Measurements from ENCODE around the gene SHROOM2.
"Not testable (repeated sequence)": the region's sequence is repeated elsewhere in the genome, so short reads cannot be mapped to it uniquely, and the experiment has no call there.

The SHROOM2 gene

DNA sequence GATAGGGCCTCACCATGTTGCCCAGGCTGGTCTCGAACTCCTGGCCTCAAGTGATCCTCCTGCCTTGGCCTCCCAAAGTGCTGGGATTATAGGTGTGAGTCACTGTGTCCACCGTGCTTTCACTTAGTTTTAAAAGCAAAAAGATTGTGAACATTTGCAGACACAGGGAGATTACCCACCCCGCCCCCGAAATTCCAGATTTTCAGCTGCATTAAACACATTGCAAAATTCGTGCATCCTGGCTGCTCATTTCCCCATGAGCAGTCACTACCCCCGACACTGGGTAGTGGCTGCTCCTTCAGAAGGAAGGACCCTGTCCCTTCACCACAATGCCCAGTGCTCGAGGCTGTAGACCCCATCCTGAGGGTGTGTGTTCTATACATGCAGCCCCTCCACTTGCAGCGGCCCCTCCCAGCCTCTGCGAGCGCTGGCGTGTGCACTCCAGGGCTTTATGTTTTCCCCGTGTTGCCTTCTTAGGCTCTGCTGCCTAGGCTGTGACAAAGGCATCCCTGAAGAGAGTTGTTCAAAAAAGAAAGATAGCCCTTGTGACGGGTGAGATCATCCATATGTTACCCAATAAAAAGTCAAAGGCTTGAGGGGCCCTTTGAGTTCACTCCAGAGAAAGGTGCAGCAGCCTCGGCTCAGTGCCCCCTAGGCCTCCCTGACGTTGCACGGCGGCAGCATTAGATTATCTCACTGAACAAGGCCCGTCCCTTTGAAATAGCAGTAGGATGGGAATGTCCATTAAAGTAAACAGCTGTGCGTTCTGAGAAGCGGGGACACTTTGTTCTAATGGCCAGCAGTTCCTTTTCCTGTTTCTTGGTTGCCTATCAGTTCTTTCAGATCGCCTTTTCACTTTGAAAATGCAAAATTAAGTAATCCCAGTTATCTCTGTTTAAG lies 71.6 kb downstream of the SHROOM2 start:
- Histone ChIP-seq H3K36me3 (ENCODE audit: insufficient read depth, low read length) (no peaks in the 10 kb centered on the region), H3K4me1 (ENCODE audit: control insufficient read depth, insufficient read depth, low read length, unreplicated experiment) (no peaks in the 10 kb centered on the region), H3K79me2 (ENCODE audit: control insufficient read depth, insufficient read depth, low read length, unreplicated experiment) (no peaks in the 10 kb centered on the region), H2AFZ (ENCODE audit: low read length, unreplicated experiment) (no peak overlapping the region), H3K27me3 (ENCODE audit: insufficient read depth, low read length) (peaks cover 33% of the 10 kb centered on the region), H3K4me3 (ENCODE audit: low read depth, low read length) (no peak overlapping the region), H3K27ac (ENCODE audit: low read depth, low read length) (no peak overlapping the region)

GRCh38 chrX:9858684-9859083 lies 72.5 kb downstream of the SHROOM2 start:
- H2AFZ ChIP-seq (ENCODE audit: low read length, unreplicated experiment); H3K36me3 ChIP-seq (ENCODE audit: insufficient read depth, low read length); H3K4me1 ChIP-seq (ENCODE audit: control insufficient read depth, insufficient read depth, low read length, unreplicated experiment); H3K27ac ChIP-seq (ENCODE audit: low read depth, low read length); H3K79me2 ChIP-seq (ENCODE audit: control insufficient read depth, insufficient read depth, low read length, unreplicated experiment); H3K4me3 ChIP-seq (ENCODE audit: low read depth, low read length): not testable (repeated sequence)
- peaks cover 25% of the 10 kb centered on the region for H3K27me3 ChIP-seq (ENCODE audit: insufficient read depth, low read length)

DNA sequence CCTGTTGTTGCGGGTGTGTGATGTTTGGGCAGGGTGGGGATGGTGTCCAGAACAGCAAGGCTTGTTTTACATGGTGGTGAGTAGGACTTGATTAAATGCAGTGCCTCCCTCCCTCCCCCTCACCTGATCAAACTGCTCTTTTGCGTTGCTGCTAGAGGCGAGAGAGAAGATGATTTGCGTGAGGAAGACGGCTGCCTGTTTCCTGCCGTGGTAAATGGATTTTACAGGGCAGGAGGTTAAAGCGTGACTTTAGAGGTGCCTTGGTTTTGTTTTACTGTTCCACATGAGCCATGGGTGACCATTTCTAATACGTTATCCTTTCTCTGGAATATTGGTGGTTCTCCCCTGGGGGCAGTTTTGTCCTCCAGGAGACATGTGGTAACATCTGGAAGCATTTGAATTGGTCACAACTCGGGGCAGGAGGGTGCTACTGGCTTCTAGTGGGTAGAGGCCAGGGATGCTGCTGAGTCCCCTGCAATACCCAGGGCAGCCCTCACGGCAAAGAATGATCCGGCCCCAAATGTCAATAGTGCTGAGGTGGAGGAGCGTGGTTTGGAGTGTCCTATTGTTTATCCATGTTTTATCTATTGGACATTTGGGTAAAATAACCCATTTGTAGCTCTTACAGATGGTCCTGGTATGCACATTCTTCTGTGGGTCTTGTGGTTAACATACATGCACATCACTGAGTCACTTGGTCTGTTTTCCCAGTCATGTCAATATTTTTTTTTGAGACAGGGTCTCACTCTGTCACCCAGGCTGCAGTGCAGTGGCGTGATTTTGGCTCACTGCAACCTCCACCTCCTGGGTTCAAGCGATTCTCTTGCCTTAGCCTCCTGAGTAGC lies 73.7 kb downstream of the SHROOM2 start:
- Histone ChIP-seq H3K4me3 (ENCODE audit: low read depth, low read length) (no peak overlapping the region), H3K79me2 (ENCODE audit: control insufficient read depth, insufficient read depth, low read length, unreplicated experiment) (no peaks in the 10 kb centered on the region), H3K36me3 (ENCODE audit: insufficient read depth, low read length) (no peaks in the 10 kb centered on the region), H3K27ac (ENCODE audit: low read depth, low read length) (no peak overlapping the region), H3K27me3 (ENCODE audit: insufficient read depth, low read length) (peaks cover 13% of the 10 kb centered on the region), H2AFZ (ENCODE audit: low read length, unreplicated experiment) (no peak overlapping the region), H3K4me1 (ENCODE audit: control insufficient read depth, insufficient read depth, low read length, unreplicated experiment) (no peaks in the 10 kb centered on the region)

DNA sequence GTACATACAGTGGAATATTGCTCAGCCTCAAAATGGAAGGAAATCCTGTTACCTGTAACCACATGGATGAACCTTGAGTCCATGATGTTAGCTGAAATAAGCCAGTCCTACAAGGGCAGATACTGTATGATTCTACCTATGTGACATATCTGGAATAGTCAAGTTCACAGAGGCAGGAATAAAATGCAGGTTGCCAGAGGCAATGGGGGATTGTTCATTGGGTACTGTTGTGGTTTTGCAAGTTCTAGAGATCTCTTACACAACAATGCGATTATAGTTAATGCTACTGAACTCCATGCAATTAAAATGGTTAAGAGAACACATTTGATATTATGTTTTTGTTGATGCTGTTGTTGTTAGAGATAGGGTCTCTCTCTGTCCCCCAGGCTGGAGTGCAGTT lies 74.6 kb downstream of the SHROOM2 start:
- no peak overlapping the region for H3K27ac ChIP-seq (ENCODE audit: low read depth, low read length)
- H3K79me2 ChIP-seq (ENCODE audit: control insufficient read depth, insufficient read depth, low read length, unreplicated experiment) = no peaks in the 10 kb centered on the region
- no peak overlapping the region for H2AFZ ChIP-seq (ENCODE audit: low read length, unreplicated experiment)
- no peaks in the 10 kb centered on the region for H3K4me1 ChIP-seq (ENCODE audit: control insufficient read depth, insufficient read depth, low read length, unreplicated experiment)
- peaks cover 7% of the 10 kb centered on the region for H3K27me3 ChIP-seq (ENCODE audit: insufficient read depth, low read length)
- no peak overlapping the region for H3K4me3 ChIP-seq (ENCODE audit: low read depth, low read length)
- H3K36me3 ChIP-seq (ENCODE audit: insufficient read depth, low read length) = no peaks in the 10 kb centered on the region

- H3K4me3 ChIP-seq (ENCODE audit: low read depth, low read length) = no peak overlapping the region
- no peaks in the 10 kb centered on the region for H3K36me3 ChIP-seq (ENCODE audit: insufficient read depth, low read length)
- H3K4me1 ChIP-seq (ENCODE audit: control insufficient read depth, insufficient read depth, low read length, unreplicated experiment) = peaks cover under 1% of the 10 kb centered on the region
- no peak overlapping the region for H3K27ac ChIP-seq (ENCODE audit: low read depth, low read length)
- H2AFZ ChIP-seq (ENCODE audit: low read length, unreplicated experiment) = no peak overlapping the region
- no peaks in the 10 kb centered on the region for H3K27me3 ChIP-seq (ENCODE audit: insufficient read depth, low read length)
- H3K79me2 ChIP-seq (ENCODE audit: control insufficient read depth, insufficient read depth, low read length, unreplicated experiment) = no peaks in the 10 kb centered on the region
Observed at GRCh38 chrX:9861711-9862110, 75.5 kb downstream of the SHROOM2 start.

DNA sequence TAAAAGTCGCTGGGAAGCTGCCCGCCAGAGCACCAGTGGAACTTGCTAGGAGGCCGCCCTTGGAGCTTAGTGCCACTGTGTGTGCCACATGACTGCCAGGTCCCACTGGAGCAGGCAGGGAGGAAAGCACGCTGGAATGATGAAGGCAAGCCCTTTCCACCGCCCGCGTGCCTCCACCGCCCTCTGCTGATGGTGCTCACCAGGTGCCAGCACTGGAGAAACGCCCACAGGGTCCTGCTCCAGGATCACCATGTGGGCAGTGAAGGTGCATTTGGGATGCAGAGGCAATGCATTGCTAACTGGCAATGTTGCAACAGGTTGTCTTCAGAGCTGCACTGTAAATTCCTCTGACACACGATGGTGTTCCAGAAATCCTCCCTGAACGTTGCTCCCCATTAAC lies 76.3 kb downstream of the SHROOM2 start:
- Histone ChIP-seq H3K4me1 (ENCODE audit: control insufficient read depth, insufficient read depth, low read length, unreplicated experiment) (peaks cover 4% of the 10 kb centered on the region), H3K4me3 (ENCODE audit: low read depth, low read length) (no peak overlapping the region)

GRCh38 chrX:9862953-9863352 lies 76.7 kb downstream of the SHROOM2 start:
- Histone ChIP-seq H3K79me2 (ENCODE audit: control insufficient read depth, insufficient read depth, low read length, unreplicated experiment) (no peaks in the 10 kb centered on the region), H3K36me3 (ENCODE audit: insufficient read depth, low read length) (no peaks in the 10 kb centered on the region), H3K4me3 (ENCODE audit: low read depth, low read length) (no peak overlapping the region), H3K27ac (ENCODE audit: low read depth, low read length) (no peak overlapping the region), H3K27me3 (ENCODE audit: insufficient read depth, low read length) (no peaks in the 10 kb centered on the region), H3K4me1 (ENCODE audit: control insufficient read depth, insufficient read depth, low read length, unreplicated experiment) (peaks cover 4% of the 10 kb centered on the region), H2AFZ (ENCODE audit: low read length, unreplicated experiment) (no peak overlapping the region)

More for the DNA sequence above, 76.3 kb downstream of the SHROOM2 start:
- H3K27ac ChIP-seq (ENCODE audit: low read depth, low read length) = no peak overlapping the region
- no peak overlapping the region for H2AFZ ChIP-seq (ENCODE audit: low read length, unreplicated experiment)
- no peaks in the 10 kb centered on the region for H3K27me3 ChIP-seq (ENCODE audit: insufficient read depth, low read length)
- no peaks in the 10 kb centered on the region for H3K79me2 ChIP-seq (ENCODE audit: control insufficient read depth, insufficient read depth, low read length, unreplicated experiment)
- H3K36me3 ChIP-seq (ENCODE audit: insufficient read depth, low read length) = no peaks in the 10 kb centered on the region

DNA sequence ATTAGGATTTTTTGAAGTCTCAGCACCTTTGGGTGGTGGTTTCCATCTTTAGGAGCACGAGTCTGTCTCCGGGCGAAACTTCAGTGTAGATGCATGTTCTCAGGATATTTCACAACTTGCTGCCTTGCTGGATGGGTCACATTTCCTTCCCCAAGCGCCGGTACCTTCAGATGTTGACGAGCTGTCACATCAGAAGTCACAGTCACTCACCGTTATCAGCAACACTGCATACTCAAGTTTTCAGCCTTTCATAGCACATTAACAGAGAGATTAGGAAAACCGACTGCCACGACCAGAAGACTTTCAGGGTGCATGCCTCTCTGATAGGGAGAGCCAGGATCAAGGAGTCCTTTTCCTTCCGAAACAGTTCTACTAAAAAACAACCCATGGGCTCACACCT lies 77.8 kb downstream of the SHROOM2 start:
- Histone ChIP-seq H3K4me1 (ENCODE audit: control insufficient read depth, insufficient read depth, low read length, unreplicated experiment) (peaks cover 4% of the 10 kb centered on the region), H3K36me3 (ENCODE audit: insufficient read depth, low read length) (no peaks in the 10 kb centered on the region), H3K79me2 (ENCODE audit: control insufficient read depth, insufficient read depth, low read length, unreplicated experiment) (no peaks in the 10 kb centered on the region), H3K4me3 (ENCODE audit: low read depth, low read length) (no peak overlapping the region), H3K27me3 (ENCODE audit: insufficient read depth, low read length) (no peaks in the 10 kb centered on the region), H2AFZ (ENCODE audit: low read length, unreplicated experiment) (no peak overlapping the region), H3K27ac (ENCODE audit: low read depth, low read length) (no peak overlapping the region)

GRCh38 chrX:9865804-9866472 lies 79.7 kb downstream of the SHROOM2 start:
- H3K79me2 ChIP-seq (ENCODE audit: control insufficient read depth, insufficient read depth, low read length, unreplicated experiment) = no peaks in the 10 kb centered on the region
- no peak overlapping the region for H3K27ac ChIP-seq (ENCODE audit: low read depth, low read length)
- no peaks in the 10 kb centered on the region for H3K27me3 ChIP-seq (ENCODE audit: insufficient read depth, low read length)
- H3K36me3 ChIP-seq (ENCODE audit: insufficient read depth, low read length) = no peaks in the 10 kb centered on the region
- peaks cover 4% of the 10 kb centered on the region for H3K4me1 ChIP-seq (ENCODE audit: control insufficient read depth, insufficient read depth, low read length, unreplicated experiment)
- no peak overlapping the region for H3K4me3 ChIP-seq (ENCODE audit: low read depth, low read length)
- no peak overlapping the region for H2AFZ ChIP-seq (ENCODE audit: low read length, unreplicated experiment)

DNA sequence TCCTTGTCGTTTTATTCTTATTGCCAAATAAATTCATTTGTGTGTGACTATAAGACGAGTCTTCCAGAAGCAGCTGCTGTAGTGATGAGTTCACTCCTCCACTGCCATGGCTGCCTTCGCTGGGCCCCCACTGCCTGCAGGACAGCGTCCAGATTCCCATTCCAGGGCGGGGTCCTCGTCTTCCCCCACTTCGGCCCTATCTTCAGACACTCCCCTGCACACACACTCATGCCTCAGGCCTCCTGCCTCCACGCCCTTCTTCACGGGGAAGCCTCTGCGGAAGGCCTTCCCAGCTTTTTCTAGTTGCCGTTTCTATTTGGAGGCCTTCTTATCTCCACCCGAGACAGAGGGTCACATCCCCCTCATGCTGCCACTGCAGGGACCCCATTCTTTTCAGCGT lies 80.4 kb downstream of the SHROOM2 start:
- peak overlapping the region; percentile 11 for H2AFZ ChIP-seq (ENCODE audit: low read length, unreplicated experiment)
- H3K4me1 ChIP-seq (ENCODE audit: control insufficient read depth, insufficient read depth, low read length, unreplicated experiment) = peaks cover 4% of the 10 kb centered on the region
- H3K36me3 ChIP-seq (ENCODE audit: insufficient read depth, low read length) = no peaks in the 10 kb centered on the region

More for the DNA sequence above, 80.4 kb downstream of the SHROOM2 start:
- Histone ChIP-seq H3K79me2 (ENCODE audit: control insufficient read depth, insufficient read depth, low read length, unreplicated experiment) (no peaks in the 10 kb centered on the region), H3K27me3 (ENCODE audit: insufficient read depth, low read length) (no peaks in the 10 kb centered on the region), H3K4me3 (ENCODE audit: low read depth, low read length) (no peak overlapping the region), H3K27ac (ENCODE audit: low read depth, low read length) (no peak overlapping the region)

Measured in ACC112 (cell line).